ENCODE measurements around the gene SSR2.

The SSR2 gene

GRCh38 chr1:156064615-156065014 lies 43.9 kb upstream of the SSR2 start:
- H3K4me3 ChIP-seq (ENCODE audit: low read depth, low read length): no peak overlapping the region
- no peak for TF ChIP-seq CTCF (conservative IDR thresholded peaks at IDR 0.05; ENCODE audit: low read depth, low read length)
- DNase-seq (ENCODE audit: low read depth): no peak

GRCh38 chr1:156063997-156064285 lies 43.2 kb upstream of the SSR2 start:
- H3K4me3 ChIP-seq (ENCODE audit: low read depth, low read length): no peak overlapping the region
- DNase-seq (ENCODE audit: low read depth): peak; percentile 92
- TF ChIP-seq CTCF (conservative IDR thresholded peaks at IDR 0.05; ENCODE audit: low read depth, low read length): no peak

GRCh38 chr1:156062189-156062588 lies 41.4 kb upstream of the SSR2 start:
- H3K4me3 ChIP-seq (ENCODE audit: low read depth, low read length): no peak overlapping the region
- no peak for TF ChIP-seq CTCF (conservative IDR thresholded peaks at IDR 0.05; ENCODE audit: low read depth, low read length)

GRCh38 chr1:156060937-156061636 lies 40.3 kb upstream of the SSR2 start, which contains the start of gene RAB25:
Gene RAB25, plus strand, starts transcription at chr1:156061160. Its CDS starts 241 bp downstream, at chr1:156061401.
- peak; percentile 74 for DNase-seq (ENCODE audit: low read depth)
- TF ChIP-seq CTCF (conservative IDR thresholded peaks at IDR 0.05; ENCODE audit: low read depth, low read length): no peak
- no peak within 1 kb of the TSS for H3K4me3 ChIP-seq (ENCODE audit: low read depth, low read length)

More at GRCh38 chr1:156062189-156062588, 41.4 kb upstream of the SSR2 start:
- peak; percentile 65 for DNase-seq (ENCODE audit: low read depth)

- TF ChIP-seq CTCF (conservative IDR thresholded peaks at IDR 0.05; ENCODE audit: low read depth, low read length): no peak
- no peak overlapping the region for H3K4me3 ChIP-seq (ENCODE audit: low read depth, low read length)
- DNase-seq (ENCODE audit: low read depth): no peak
Measured at GRCh38 chr1:156056326-156056849, 35.6 kb upstream of the SSR2 start.

GRCh38 chr1:156055281-156056048 lies 34.7 kb upstream of the SSR2 start:
- TF ChIP-seq CTCF (conservative IDR thresholded peaks at IDR 0.05; ENCODE audit: low read depth, low read length): no peak
- no peak for DNase-seq (ENCODE audit: low read depth)
- peak overlapping the region; percentile 99 for H3K4me3 ChIP-seq (ENCODE audit: low read depth, low read length)

Data from choroid plexus epithelial cell (primary cell).